Fibroblast of lung (primary cell): ENCODE data around the gene TANC1. TPM values are rescaled to one million over a fixed set of nuclear protein-coding genes. Genes with fewer than 3 reads are reported as not detected.

Experiments
- DNase-seq, 2 donors: peaks; one replicate each; pipeline versions ENCODE4 v3.0.0 to v3.0.0-alpha.2; 2010; ENCODE audit warnings: low read depth in 2 of 2
- H2AFZ ChIP-seq: 2 replicates; pipeline ENCODE4 v1.5.1; 2012; ENCODE audit warnings: low read length, control low read depth, inconsistent platforms
- H3K27ac ChIP-seq: 2 replicates; pipeline ENCODE4 v1.5.1; 2011; ENCODE audit warnings: low read length, control low read depth; ENCODE audit not compliant: insufficient read depth
- H3K27me3 ChIP-seq: 2 replicates; pipeline ENCODE4 v1.5.1; 2011; ENCODE audit warnings: mild to moderate bottlenecking, low read length; ENCODE audit not compliant: control insufficient read depth, insufficient read depth
- H3K36me3 ChIP-seq: 2 replicates; pipeline ENCODE4 v1.5.1; 2011; ENCODE audit warnings: low read length; ENCODE audit not compliant: control insufficient read depth, insufficient read depth
- H3K4me1 ChIP-seq: 2 replicates; pipeline ENCODE4 v1.5.1; 2011; ENCODE audit warnings: low read length; ENCODE audit not compliant: control insufficient read depth, insufficient read depth; ENCODE audit errors: extremely low read depth
- H3K4me2 ChIP-seq: 2 replicates; pipeline ENCODE4 v1.5.1; 2011; ENCODE audit warnings: low read length, control low read depth; ENCODE audit not compliant: insufficient read depth; ENCODE audit errors: extremely low read depth
- H3K4me3 ChIP-seq, 4 experiments: fragments of 200-600 bp in 1 of 4; sonication (generic) in 1 of 4; replicated peaks in 1 of 4; 2 replicates each; pipeline ENCODE4 v1.5.1; 2011 to 2016; ENCODE audit warnings: low read length in 4 of 4, low read depth in 3 of 4, mild to moderate bottlenecking in 3 of 4, control low read depth in 2 of 4, inconsistent platforms in 1 of 4, mixed read lengths in 1 of 4; ENCODE audit not compliant: insufficient read depth in 1 of 4; ENCODE audit errors: control extremely low read depth in 1 of 4
- H3K79me2 ChIP-seq: 2 replicates; pipeline ENCODE4 v1.5.1; 2012; ENCODE audit warnings: mild to moderate bottlenecking, low read length, inconsistent platforms; ENCODE audit not compliant: control insufficient read depth, insufficient read depth
- H3K9ac ChIP-seq: 2 replicates; pipeline ENCODE4 v1.5.1; 2011; ENCODE audit warnings: mild to moderate bottlenecking, low read length, control low read depth; ENCODE audit not compliant: insufficient read depth
- H3K9me3 ChIP-seq: 2 replicates; pipeline ENCODE4 v1.5.1; 2012; ENCODE audit warnings: low read depth, low read length; ENCODE audit not compliant: control insufficient read depth, insufficient read depth
- H4K20me1 ChIP-seq: 2 replicates; pipeline ENCODE4 v1.5.1; 2011; ENCODE audit warnings: low read length; ENCODE audit not compliant: control insufficient read depth, insufficient read depth; ENCODE audit errors: extremely low read depth
- CTCF ChIP-seq, 2 donors: IDR thresholded peaks in 1 of 2; conservative IDR thresholded peaks in 1 of 2; 1 replicate in 1 of 2; 2 replicates in 1 of 2; pipeline ENCODE4 v1.5.1; 2011 to 2012; ENCODE audit warnings: low read length in 2 of 2, control low read depth in 1 of 2, inconsistent platforms in 1 of 2, low read depth in 1 of 2, mild to moderate bottlenecking in 1 of 2
- EZH2 ChIP-seq: IDR thresholded peaks from 2 replicates; pipeline ENCODE4 v1.5.1; 2012; ENCODE audit warnings: low read length, control low read depth, mild to moderate bottlenecking; ENCODE audit errors: missing control alignments
- polyA plus RNA-seq, 2 donors: library from polyadenylated mRNA; depleted of rRNA in 1 of 2; stranded (reverse) in 1 of 2; unstranded in 1 of 2; fragments of >200 nt; gene quantifications; 2 replicates each; pipeline ENCODE4 v1.2.1, GENCODE V29; 2011 to 2012; ENCODE audit warnings: missing spikeins in 1 of 2
- total RNA-seq: library from RNA; depleted of rRNA; stranded (reverse); fragments of >200 nt; gene quantifications from 2 replicates; pipeline ENCODE4 v1.2.1, GENCODE V29; 2014

The TANC1 gene
- total and polyA plus RNA-seq, 2 donors (not counting 1 experiment from before 2014, with no cell fraction given), result 32.7 to 41.9 TPM

- TF ChIP-seq EZH2, result no peak
- no peak for TF ChIP-seq CTCF (conservative IDR thresholded peaks at IDR 0.05 in 1 of 2, IDR thresholded peaks at IDR 0.05 in 1 of 2; ENCODE audit: low read depth in 1 of 2, low read length in 2 of 2)
- H4K20me1 ChIP-seq, result no peaks in the 10 kb centered on the region
- no peak overlapping the region for H2AFZ ChIP-seq
- H3K4me1 ChIP-seq, result peaks cover 2% of the 10 kb centered on the region
- DNase-seq, result no peak
- no peak overlapping the region for H3K9ac ChIP-seq
- H3K27me3 ChIP-seq, result no peaks in the 10 kb centered on the region
- no peaks in the 10 kb centered on the region for H3K79me2 ChIP-seq
- no peaks in the 10 kb centered on the region for H3K9me3 ChIP-seq
- no peak overlapping the region for H3K4me2 ChIP-seq
- H3K27ac ChIP-seq, result no peak overlapping the region
- H3K4me3 ChIP-seq, result no peak overlapping the region
- no peaks in the 10 kb centered on the region for H3K36me3 ChIP-seq
These were observed 12.5 kb upstream of the TANC1 start for GRCh38 chr2:158955842-158956365.

GRCh38 chr2:158958365-158958764, 10.1 kb upstream of the TANC1 start:
- H4K20me1 ChIP-seq, result no peaks in the 10 kb centered on the region
- H3K27ac ChIP-seq, result no peak overlapping the region
- H3K79me2 ChIP-seq, result no peaks in the 10 kb centered on the region
- H2AFZ ChIP-seq, result no peak overlapping the region
- no peak for DNase-seq
- H3K4me1 ChIP-seq, result peaks cover 2% of the 10 kb centered on the region
- no peaks in the 10 kb centered on the region for H3K27me3 ChIP-seq
- no peak overlapping the region for H3K4me3 ChIP-seq
- H3K9me3 ChIP-seq, result no peaks in the 10 kb centered on the region
- H3K4me2 ChIP-seq, result no peak overlapping the region
- H3K36me3 ChIP-seq, result no peaks in the 10 kb centered on the region
- no peak for TF ChIP-seq CTCF (conservative IDR thresholded peaks at IDR 0.05 in 1 of 2, IDR thresholded peaks at IDR 0.05 in 1 of 2; ENCODE audit: low read depth in 1 of 2, low read length in 2 of 2)
- no peak for TF ChIP-seq EZH2
- no peak overlapping the region for H3K9ac ChIP-seq

GRCh38 chr2:158960193-158960592, 8.2 kb upstream of the TANC1 start:
- no peak overlapping the region for H3K4me2 ChIP-seq
- no peak overlapping the region for H3K4me3 ChIP-seq
- TF ChIP-seq EZH2 (no peak), CTCF (conservative IDR thresholded peaks at IDR 0.05 in 1 of 2, IDR thresholded peaks at IDR 0.05 in 1 of 2; ENCODE audit: low read depth in 1 of 2, low read length in 2 of 2) (no peak)
- H2AFZ ChIP-seq, result no peak overlapping the region
- no peaks in the 10 kb centered on the region for H3K4me1 ChIP-seq
- no peaks in the 10 kb centered on the region for H3K27me3 ChIP-seq
- no peak overlapping the region for H3K27ac ChIP-seq
- H3K9me3 ChIP-seq, result no peaks in the 10 kb centered on the region
- H3K9ac ChIP-seq, result no peak overlapping the region
- no peak for DNase-seq
- no peaks in the 10 kb centered on the region for H3K79me2 ChIP-seq
- no peaks in the 10 kb centered on the region for H4K20me1 ChIP-seq
- H3K36me3 ChIP-seq, result no peaks in the 10 kb centered on the region
